CD14-positive monocyte (primary cell): Measurements from ENCODE around the gene BCL3. TPM values are rescaled to one million over a fixed set of nuclear protein-coding genes. Genes with fewer than 3 reads are reported as not detected.

ENCODE experiments used
- DNase-seq, 3 donors: peaks; one replicate each; pipeline ENCODE4 v3.0.0-alpha.2; 2011 to 2022
- H2AFZ ChIP-seq: 2 replicates; pipeline ENCODE4 v1.6.0; 2012; ENCODE audit warnings: mild to moderate bottlenecking, low read depth, low read length, inconsistent platforms; ENCODE audit not compliant: insufficient read depth, poor library complexity, severe bottlenecking
- H3K27ac ChIP-seq, 2 donors: 1 replicate in 1 of 2; 2 replicates in 1 of 2; pipeline ENCODE4 v1.5.1; 2012 to 2013; ENCODE audit warnings: low read length in 2 of 2, control low read depth in 1 of 2, inconsistent platforms in 1 of 2, low read depth in 1 of 2, mild to moderate bottlenecking in 1 of 2
- H3K27me3 ChIP-seq, 2 donors: one replicate each; pipeline versions ENCODE4 v1.6.0 to v1.6.1; 2011 to 2013; ENCODE audit warnings: low read length in 2 of 2; ENCODE audit not compliant: control insufficient read depth in 2 of 2, insufficient read depth in 2 of 2
- H3K36me3 ChIP-seq, 2 donors: replicated peaks in 1 of 2; 1 replicate in 1 of 2; 2 replicates in 1 of 2; pipeline versions ENCODE4 v1.5.1 to v1.6.1; 2012 to 2013; ENCODE audit warnings: low read length in 2 of 2, control low read depth in 1 of 2, inconsistent platforms in 1 of 2, mild to moderate bottlenecking in 1 of 2; ENCODE audit not compliant: insufficient read depth in 2 of 2, control insufficient read depth in 1 of 2
- H3K4me1 ChIP-seq, 2 donors: 1 replicate in 1 of 2; 2 replicates in 1 of 2; pipeline versions ENCODE4 v1.5.1 to v1.6.1; 2012 to 2013; ENCODE audit warnings: low read length in 2 of 2, control low read depth in 1 of 2, inconsistent platforms in 1 of 2, mild to moderate bottlenecking in 1 of 2, moderate library complexity in 1 of 2; ENCODE audit not compliant: insufficient read depth in 2 of 2, control insufficient read depth in 1 of 2
- H3K4me2 ChIP-seq: replicated peaks from 2 replicates; pipeline ENCODE3; 2012; ENCODE audit warnings: low read length, moderate library complexity, mild to moderate bottlenecking; ENCODE audit not compliant: poor library complexity, severe bottlenecking; ENCODE audit errors: extremely low read depth
- H3K4me3 ChIP-seq, 3 experiments: fragments of 200-600 bp in 1 of 3; sonication (generic) in 1 of 3; replicated peaks in 1 of 3; 1 replicate in 2 of 3; 2 replicates in 1 of 3; pipeline ENCODE4 v1.5.1; 2011 to 2013; ENCODE audit warnings: low read length in 3 of 3, mild to moderate bottlenecking in 3 of 3, control low read depth in 2 of 3, low read depth in 2 of 3, inconsistent platforms in 1 of 3, moderate library complexity in 1 of 3
- H3K79me2 ChIP-seq: 2 replicates; pipeline ENCODE4 v1.6.0; 2012; ENCODE audit warnings: mild to moderate bottlenecking, control low read depth, inconsistent platforms, low read length, moderate library complexity; ENCODE audit not compliant: insufficient read depth
- H3K9ac ChIP-seq: 2 replicates; pipeline ENCODE4 v1.6.0; 2017; ENCODE audit warnings: low read length, mild to moderate bottlenecking; ENCODE audit not compliant: insufficient read depth, poor library complexity, severe bottlenecking
- H3K9me3 ChIP-seq, 2 donors: replicated peaks in 1 of 2; 1 replicate in 1 of 2; 2 replicates in 1 of 2; pipeline versions ENCODE4 v1.5.1 to v1.6.1; 2012 to 2013; ENCODE audit warnings: low read length in 2 of 2, control low read depth in 1 of 2; ENCODE audit not compliant: control insufficient read depth in 1 of 2, insufficient read depth in 1 of 2
- H4K20me1 ChIP-seq: 2 replicates; pipeline ENCODE4 v1.6.0; 2012; ENCODE audit warnings: mild to moderate bottlenecking, low read length, control low read depth, moderate library complexity; ENCODE audit not compliant: insufficient read depth
- H3K27ac Mint-ChIP-seq, 7 donors: one replicate each; pipeline ENCODE4 v1.8.0; 2020; ENCODE audit warnings: mild to moderate bottlenecking in 7 of 7, mixed read lengths in 7 of 7, moderate library complexity in 6 of 7, inconsistent platforms in 2 of 7
- H3K27me3 Mint-ChIP-seq, 3 donors: one replicate each; pipeline ENCODE4 v1.8.0; 2021 to 2022; ENCODE audit warnings: low read depth in 3 of 3, mild to moderate bottlenecking in 3 of 3, mixed read lengths in 3 of 3, moderate library complexity in 3 of 3, inconsistent platforms in 1 of 3
- H3K36me3 Mint-ChIP-seq, 2 donors: one replicate each; pipeline ENCODE4 v1.8.0; 2020; ENCODE audit warnings: mixed read lengths in 2 of 2, inconsistent platforms in 1 of 2, mild to moderate bottlenecking in 1 of 2
- H3K4me1 Mint-ChIP-seq: one replicate; pipeline ENCODE4 v1.8.0; 2020; ENCODE audit warnings: mild to moderate bottlenecking, mixed read lengths
- H3K4me3 Mint-ChIP-seq, 2 donors: one replicate each; pipeline ENCODE4 v1.8.0; 2020; ENCODE audit warnings: mild to moderate bottlenecking in 2 of 2, mixed read lengths in 2 of 2, moderate library complexity in 1 of 2
- H3K9me3 Mint-ChIP-seq, 7 donors: one replicate each; pipeline ENCODE4 v1.8.0; 2020 to 2022; ENCODE audit warnings: mixed read lengths in 7 of 7, mild to moderate bottlenecking in 6 of 7, moderate library complexity in 6 of 7, inconsistent platforms in 2 of 7
- WGBS: methylation state at CpG from one replicate; pipeline ENCODE4 v1.1.5; 2013; ENCODE audit warnings: missing lambda C conversion rate; ENCODE audit not compliant: insufficient coverage; 5-methylcytosine and 5-hydroxymethylcytosine counted together
- intact Hi-C, 2 donors: fragments of 100-400 bp; cut with micrococcal nuclease; formaldehyde crosslinking; loops; one replicate each; pipeline versions ENCODE4 v1.15.0 to v1.15.1; 2023
- polyA plus RNA-seq, 3 donors: library from polyadenylated mRNA; depleted of rRNA in 1 of 3; unstranded in 2 of 3; stranded (reverse) in 1 of 3; fragments of 300-500 nt in 2 of 3; fragments of >200 nt in 1 of 3; fragmentation: Illumina TruSeq in 2 of 3; gene quantifications; 1 replicate in 2 of 3; 2 replicates in 1 of 3; pipeline ENCODE4 v1.2.3, GENCODE V29; 2012 to 2021
- TF ChIP-seq, protein P1 (sequence below): fragments of 200-600 bp; IDR thresholded peaks from one replicate; pipeline ENCODE4 v1.8.0; 2022; ENCODE audit warnings: antibody characterized with exemption, mild to moderate bottlenecking

BCL3 gene
- polyA plus RNA-seq, 3 donors, result 18.7 to 160 (median 23.1) TPM

DNA sequence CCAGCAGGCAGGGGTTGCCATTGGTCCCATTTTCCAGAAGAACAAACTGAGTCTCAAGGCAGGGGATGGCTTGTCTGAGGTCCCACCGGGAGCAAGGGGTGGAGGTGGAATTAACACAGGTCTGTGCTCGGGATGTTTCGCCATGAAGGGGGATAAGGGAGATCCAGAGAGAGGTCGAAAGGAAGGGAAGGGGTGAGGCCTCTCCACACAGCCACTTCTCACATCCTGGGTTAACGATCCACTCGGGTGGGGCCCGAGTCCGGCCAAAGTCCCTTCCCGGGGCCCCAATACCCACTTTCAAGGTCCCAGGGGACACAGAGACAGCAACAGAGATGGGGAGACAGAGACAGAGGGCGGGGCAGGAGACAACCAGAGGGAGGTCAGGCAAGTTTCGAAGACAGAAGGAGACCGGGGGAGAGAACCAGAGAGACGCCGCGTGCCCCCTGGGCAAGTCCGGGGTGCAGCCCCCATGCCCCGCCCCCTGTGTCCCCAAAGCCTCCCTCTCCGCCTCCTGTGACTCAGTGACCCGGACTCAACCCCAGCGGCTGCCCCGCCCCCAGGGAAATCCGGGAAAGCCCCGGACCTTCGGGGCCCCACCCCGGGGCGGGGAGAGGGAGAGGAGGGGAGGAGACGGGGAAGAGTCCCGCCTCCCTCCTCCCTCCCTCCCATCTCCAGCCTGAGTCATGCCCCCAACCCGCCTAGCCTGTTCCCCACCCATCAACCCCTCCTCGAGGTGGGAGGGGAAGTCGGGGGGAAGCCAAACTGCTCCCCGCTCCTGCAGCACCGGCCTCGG lies 1.4 kb upstream of the BCL3 start:
- WGBS, result 5% methylated on average over 11 of the region's 34 CpGs
- peaks cover 27% of the 10 kb centered on the region for H4K20me1 ChIP-seq
- peak; percentile 95 to 99 (median 98) for DNase-seq
- Mint-ChIP-seq H3K27ac (peak overlapping the region; percentile 98 to 100 (median 99)), H3K27me3 (peaks cover 4 to 9% (median 7%) of the 10 kb centered on the region in 3 donors), H3K36me3 (peaks cover 27 to 31% of the 10 kb centered on the region in 2 donors), H3K4me3 (peak overlapping the region; percentile 86 to 93), H3K9me3 (peaks cover 0 to 2% (median 0%) of the 10 kb centered on the region in 7 donors), H3K4me1 (peaks cover 81% of the 10 kb centered on the region)
- H2AFZ ChIP-seq, result no peak overlapping the region
- peaks cover 34% of the 10 kb centered on the region for H3K79me2 ChIP-seq
- peak overlapping the region; percentile 45 to 96 (median 46) for H3K4me3 ChIP-seq
- peak overlapping the region; percentile 96 for H3K4me2 ChIP-seq
- peak overlapping the region; percentile 96 to 99 for H3K27ac ChIP-seq
- intact Hi-C loops, result no loop called here
- peaks cover 85 to 87% of the 10 kb centered on the region in 2 donors for H3K4me1 ChIP-seq
- H3K9ac ChIP-seq, result peak overlapping the region; percentile 98
- H3K9me3 ChIP-seq, result no peaks in the 10 kb centered on the region
- TF ChIP-seq, protein P1, sequence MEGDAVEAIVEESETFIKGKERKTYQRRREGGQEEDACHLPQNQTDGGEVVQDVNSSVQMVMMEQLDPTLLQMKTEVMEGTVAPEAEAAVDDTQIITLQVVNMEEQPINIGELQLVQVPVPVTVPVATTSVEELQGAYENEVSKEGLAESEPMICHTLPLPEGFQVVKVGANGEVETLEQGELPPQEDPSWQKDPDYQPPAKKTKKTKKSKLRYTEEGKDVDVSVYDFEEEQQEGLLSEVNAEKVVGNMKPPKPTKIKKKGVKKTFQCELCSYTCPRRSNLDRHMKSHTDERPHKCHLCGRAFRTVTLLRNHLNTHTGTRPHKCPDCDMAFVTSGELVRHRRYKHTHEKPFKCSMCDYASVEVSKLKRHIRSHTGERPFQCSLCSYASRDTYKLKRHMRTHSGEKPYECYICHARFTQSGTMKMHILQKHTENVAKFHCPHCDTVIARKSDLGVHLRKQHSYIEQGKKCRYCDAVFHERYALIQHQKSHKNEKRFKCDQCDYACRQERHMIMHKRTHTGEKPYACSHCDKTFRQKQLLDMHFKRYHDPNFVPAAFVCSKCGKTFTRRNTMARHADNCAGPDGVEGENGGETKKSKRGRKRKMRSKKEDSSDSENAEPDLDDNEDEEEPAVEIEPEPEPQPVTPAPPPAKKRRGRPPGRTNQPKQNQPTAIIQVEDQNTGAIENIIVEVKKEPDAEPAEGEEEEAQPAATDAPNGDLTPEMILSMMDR, result no peak
- H3K27me3 ChIP-seq, result no peaks in the 10 kb centered on the region
- peaks cover 15 to 16% of the 10 kb centered on the region in 2 donors for H3K36me3 ChIP-seq

DNA sequence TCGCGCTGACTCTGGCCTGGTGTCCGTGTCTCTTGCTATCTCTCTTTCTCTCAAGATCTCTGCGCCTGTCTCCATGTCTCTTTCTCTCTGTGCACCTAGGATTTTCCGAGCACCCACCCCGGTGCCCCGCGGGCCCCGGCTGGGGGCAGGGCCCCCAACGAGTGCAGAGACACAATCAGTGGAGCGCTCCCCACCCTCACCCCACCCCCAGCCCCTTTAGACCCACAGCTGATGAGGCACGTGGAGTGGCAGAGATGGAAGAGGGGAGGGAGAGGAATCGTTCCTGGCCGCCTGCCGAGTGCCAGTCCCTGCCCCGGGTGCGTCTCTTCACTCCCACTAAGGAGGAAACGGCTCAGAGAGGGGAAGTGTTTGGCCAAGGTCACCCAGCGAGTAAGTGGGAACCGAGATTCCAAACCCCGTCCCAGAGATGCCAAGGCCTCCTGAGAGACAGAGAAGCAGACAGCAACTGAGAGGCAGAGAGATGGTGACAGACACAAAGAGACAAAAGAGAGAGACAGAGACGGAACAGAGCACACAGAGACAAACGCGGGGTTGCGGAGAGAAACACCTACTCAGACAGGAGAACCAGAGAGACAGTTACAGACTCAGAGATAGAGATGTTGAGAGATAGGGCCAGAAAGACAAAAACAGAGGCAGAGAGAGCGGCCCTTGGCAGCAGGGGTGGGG lies 626 bp upstream of the BCL3 start:
- intact Hi-C loops, result loop anchor here in 1 of 2 donors (2.0 kb wide), 1 partner anchor 23 kb away; no protein-coding TSS in a partner anchor
- Mint-ChIP-seq H3K36me3 (peaks cover 35 to 38% of the 10 kb centered on the region in 2 donors), H3K4me3 (peak overlapping the region; percentile 86 to 93), H3K4me1 (peaks cover 81% of the 10 kb centered on the region), H3K9me3 (peaks cover 0 to 2% (median 0%) of the 10 kb centered on the region in 7 donors), H3K27ac (peak overlapping the region; percentile 98 to 100 (median 99)), H3K27me3 (peaks cover 4 to 9% (median 7%) of the 10 kb centered on the region in 3 donors)
- Histone ChIP-seq H2AFZ (no peak overlapping the region), H3K27me3 (no peaks in the 10 kb centered on the region), H4K20me1 (peaks cover 27% of the 10 kb centered on the region), H3K9ac (peak overlapping the region; percentile 98), H3K79me2 (peaks cover 41% of the 10 kb centered on the region), H3K4me2 (peak overlapping the region; percentile 96), H3K4me3 (peak overlapping the region; percentile 45 to 96 (median 46)), H3K9me3 (no peaks in the 10 kb centered on the region), H3K4me1 (peaks cover 85 to 87% of the 10 kb centered on the region in 2 donors), H3K27ac (peak overlapping the region; percentile 96 to 99), H3K36me3 (peaks cover 22 to 23% of the 10 kb centered on the region in 2 donors)
- 0% methylated on average over 9 of the region's 26 CpGs for WGBS
- TF ChIP-seq, protein P1, result no peak
- peak; percentile 76 to 85 (median 84) for DNase-seq
